Stimulated activated naive CD8-positive, alpha-beta T cell treated with anti-CD3 and anti-CD28 coated beads, Interleukin-15, Interleukin-2, amounts not matched to agents 100 ng/mL and 50 ng/mL, for 24 hours (primary cell): ENCODE results near the gene TINCR.

Source experiments
- H3K27ac Mint-ChIP-seq: one replicate; pipeline ENCODE4 v1.8.0; 2021; ENCODE audit warnings: mild to moderate bottlenecking, mixed read lengths
- H3K27me3 Mint-ChIP-seq: one replicate; pipeline ENCODE4 v1.8.0; 2021; ENCODE audit warnings: mixed read lengths
- H3K36me3 Mint-ChIP-seq: one replicate; pipeline ENCODE4 v1.8.0; 2021; ENCODE audit warnings: low read depth, mixed read lengths
- H3K4me1 Mint-ChIP-seq: one replicate; pipeline ENCODE4 v1.8.0; 2021; ENCODE audit warnings: low read depth, mixed read lengths
- H3K4me3 Mint-ChIP-seq: one replicate; pipeline ENCODE4 v1.8.0; 2021; ENCODE audit warnings: mild to moderate bottlenecking, mixed read lengths
- H3K9me3 Mint-ChIP-seq: one replicate; pipeline ENCODE4 v1.8.0; 2021; ENCODE audit warnings: mixed read lengths

TINCR gene

GRCh38 chr19:5522106-5522505 lies 45.6 kb downstream of the TINCR start:
- Mint-ChIP-seq H3K27me3 (peaks cover 35% of the 10 kb centered on the region), H3K4me3 (no peak overlapping the region), H3K4me1 (no peaks in the 10 kb centered on the region), H3K9me3 (peaks cover 5% of the 10 kb centered on the region), H3K27ac (no peak overlapping the region), H3K36me3 (no peaks in the 10 kb centered on the region)

DNA sequence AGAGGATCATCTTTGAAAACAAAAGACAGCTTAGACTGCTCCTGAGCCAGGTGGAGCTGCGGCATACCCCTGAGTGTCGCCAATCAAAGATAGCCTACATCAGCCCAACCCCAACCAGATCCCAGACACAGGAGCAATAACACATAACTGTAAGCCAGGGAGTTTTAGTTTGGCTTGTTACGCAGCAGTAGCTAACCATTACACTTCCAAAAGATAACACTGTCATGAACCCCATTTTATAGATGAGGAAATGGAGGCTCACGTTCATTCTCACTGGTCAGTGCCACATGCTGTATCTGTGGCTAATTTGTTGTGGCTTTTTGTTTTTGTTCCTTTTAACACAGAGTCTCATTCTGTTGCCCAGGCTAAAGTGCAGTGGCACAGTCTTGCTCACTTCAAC lies 47.3 kb downstream of the TINCR start:
- no peaks in the 10 kb centered on the region for H3K36me3 Mint-ChIP-seq
- no peaks in the 10 kb centered on the region for H3K4me1 Mint-ChIP-seq
- peaks cover 21% of the 10 kb centered on the region for H3K9me3 Mint-ChIP-seq
- no peak overlapping the region for H3K4me3 Mint-ChIP-seq
- H3K27me3 Mint-ChIP-seq = peaks cover 35% of the 10 kb centered on the region
- no peak overlapping the region for H3K27ac Mint-ChIP-seq

DNA sequence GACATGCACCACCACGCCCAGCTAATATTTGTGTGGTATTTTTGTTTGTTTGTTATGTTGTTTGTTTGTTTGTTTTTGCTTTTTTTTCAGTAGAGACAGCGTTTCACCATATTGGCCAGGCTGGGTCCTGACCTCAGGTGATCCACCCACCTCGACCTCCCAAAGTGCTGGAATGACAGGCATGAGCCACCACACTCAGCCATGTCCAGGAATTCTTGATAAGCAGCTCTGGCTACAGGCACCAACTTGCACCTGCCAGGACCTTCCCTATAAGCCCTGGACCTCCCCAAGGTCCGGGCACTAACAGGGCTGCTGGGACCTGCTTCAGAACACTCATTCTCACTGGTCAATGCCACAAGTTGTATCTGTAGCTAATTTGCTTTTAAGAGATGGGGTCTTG lies 48.7 kb downstream of the TINCR start:
- no peaks in the 10 kb centered on the region for H3K4me1 Mint-ChIP-seq

DNA sequence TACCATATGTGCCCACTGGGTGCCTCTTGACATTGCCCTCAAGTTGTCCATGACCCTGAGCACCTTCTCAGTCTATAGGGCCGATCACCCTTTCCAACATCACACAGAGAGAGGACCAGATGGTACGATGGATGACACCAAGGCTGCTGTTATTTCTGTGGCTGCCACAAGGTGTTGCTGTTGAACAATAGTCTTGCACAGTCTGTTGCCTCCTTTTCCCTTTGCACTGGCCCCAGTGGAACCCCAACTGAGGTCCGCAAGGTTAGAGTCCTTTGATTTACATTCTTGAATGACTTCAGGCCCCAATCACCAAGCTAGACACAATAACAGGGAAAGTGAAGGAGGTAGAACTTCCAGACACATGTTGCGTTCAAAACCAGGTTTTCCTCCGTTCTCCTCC lies 52.0 kb downstream of the TINCR start:
- Mint-ChIP-seq H3K36me3 (no peaks in the 10 kb centered on the region), H3K4me3 (no peak overlapping the region), H3K27me3 (peaks cover 28% of the 10 kb centered on the region), H3K4me1 (no peaks in the 10 kb centered on the region), H3K9me3 (peaks cover 22% of the 10 kb centered on the region), H3K27ac (no peak overlapping the region)

More for the DNA sequence above, 48.7 kb downstream of the TINCR start:
- Mint-ChIP-seq H3K27ac (no peak overlapping the region), H3K9me3 (peaks cover 22% of the 10 kb centered on the region), H3K36me3 (no peaks in the 10 kb centered on the region), H3K27me3 (peaks cover 32% of the 10 kb centered on the region), H3K4me3 (no peak overlapping the region)

- Mint-ChIP-seq H3K9me3 (peaks cover 22% of the 10 kb centered on the region), H3K4me1 (no peaks in the 10 kb centered on the region), H3K36me3 (no peaks in the 10 kb centered on the region), H3K27me3 (peaks cover 22% of the 10 kb centered on the region), H3K27ac (no peak overlapping the region), H3K4me3 (no peak overlapping the region)
Measured at GRCh38 chr19:5514001-5514400, 53.8 kb downstream of the TINCR start.

GRCh38 chr19:5512715-5513114 lies 55.0 kb downstream of the TINCR start:
- Mint-ChIP-seq H3K4me3 (no peak overlapping the region), H3K27ac (no peak overlapping the region), H3K36me3 (no peaks in the 10 kb centered on the region), H3K9me3 (peaks cover 21% of the 10 kb centered on the region), H3K4me1 (no peaks in the 10 kb centered on the region), H3K27me3 (peaks cover 16% of the 10 kb centered on the region)
